Transverse colon (tissue), 4 donors: ENCODE data around the gene PIEZO2. TPM values are rescaled to one million over a fixed set of nuclear protein-coding genes. Genes with fewer than 3 reads are reported as not detected.

Source experiments
- DNase-seq: peaks from one replicate; pipeline ENCODE4 v3.0.0-alpha.2; 2019
- H3K27ac ChIP-seq, 4 donors: fragments of 200-600 bp; sonication (generic); 2 replicates each; pipeline ENCODE4 v1.5.1; 2016 to 2018; ENCODE audit warnings: inconsistent platforms in 4 of 4
- H3K27me3 ChIP-seq: fragments of 200-600 bp; sonication (generic); 2 replicates; pipeline ENCODE4 v1.5.1; 2017; ENCODE audit warnings: inconsistent platforms
- H3K36me3 ChIP-seq, 4 donors: fragments of 200-600 bp; sonication (generic); 2 replicates each; pipeline ENCODE4 v1.5.1; 2017 to 2019; ENCODE audit warnings: inconsistent platforms in 4 of 4
- H3K4me1 ChIP-seq, 4 donors: fragments of 200-600 bp; sonication (generic); 2 replicates each; pipeline ENCODE4 v1.5.1; 2017 to 2020; ENCODE audit warnings: inconsistent platforms in 4 of 4
- H3K4me3 ChIP-seq, 4 donors: fragments of 200-600 bp; sonication (generic); 1 replicate in 1 of 4; 2 replicates in 3 of 4; pipeline versions ENCODE4 v1.5.1 to v1.6.1; 2017 to 2019; ENCODE audit warnings: inconsistent platforms in 4 of 4
- H3K9me3 ChIP-seq, 2 donors: fragments of 200-600 bp; sonication (generic); 2 replicates each; pipeline ENCODE4 v1.5.1; 2017 to 2019; ENCODE audit warnings: inconsistent platforms in 2 of 2
- CTCF ChIP-seq, 5 experiments: fragments of 200-600 bp in 3 of 5; fragments of 450-650 bp in 2 of 5; sonication (generic) in 3 of 5; IDR thresholded peaks; 1 replicate in 2 of 5; 2 replicates in 3 of 5; pipeline ENCODE4 v1.5.1; 2016 to 2017; ENCODE audit warnings: antibody characterized with exemption in 5 of 5, inconsistent platforms in 3 of 5, mild to moderate bottlenecking in 2 of 5, moderate library complexity in 1 of 5
- EP300 ChIP-seq: sonication (generic); formaldehyde crosslinking; IDR thresholded peaks from one replicate; pipeline ENCODE4 v1.6.1; 2017; ENCODE audit warnings: antibody characterized with exemption, low read depth
- POLR2A ChIP-seq: fragments of 450-650 bp; IDR thresholded peaks from one replicate; pipeline ENCODE4 v1.6.1; 2016; ENCODE audit warnings: antibody characterized with exemption, mild to moderate bottlenecking, moderate library complexity
- POLR2AphosphoS5 ChIP-seq, 3 donors: sonication (generic); formaldehyde crosslinking; IDR thresholded peaks; one replicate each; pipeline ENCODE4 v1.6.1; 2016; ENCODE audit warnings: antibody characterized with exemption in 3 of 3
- WGBS, 2 donors: methylation state at CpG; one replicate each; pipeline ENCODE4 v1.1.5; 2018; ENCODE audit warnings: low coverage in 1 of 2; 5-methylcytosine and 5-hydroxymethylcytosine counted together
- in situ Hi-C, 4 donors: fragments of 200-750 bp; cut with MboI; loops; one replicate each; pipeline versions ENCODE4 v1.15.0 to v1.15.1; 2017; ENCODE audit warnings: low sequenced_read_pairs in 3 of 4, low pct_ligation_motif_present in 1 of 4, low pct_unique_long_range_greater_than_20kb in 1 of 4
- intact Hi-C: fragments of 100-400 bp; cut with DNase I; formaldehyde crosslinking; loops from one replicate; pipeline ENCODE4 v1.15.1; 2023; ENCODE audit warnings: low total_unique reads
- total RNA-seq, 4 donors: library from RNA; depleted of rRNA; stranded (reverse); fragments of >200 nt; gene quantifications; one replicate each; pipeline ENCODE4 v1.1.0, GENCODE V29; 2016

Gene PIEZO2
- total RNA-seq, 4 donors from 2014 or later, result 2.9 to 7.5 (median 4.5) TPM

- no peaks in the 10 kb centered on the region for H3K27me3 ChIP-seq
- no peak overlapping the region for H3K27ac ChIP-seq
- 75 to 80% methylated on average over 6 of the region's 6 CpGs for WGBS, 2 donors
- in situ Hi-C loops, result no loop called here
- no peaks in the 10 kb centered on the region for H3K36me3 ChIP-seq
- TF ChIP-seq POLR2AphosphoS5 (IDR thresholded peaks at IDR 0.05), result no peak
- no peak for TF ChIP-seq POLR2A
- TF ChIP-seq CTCF (IDR thresholded peaks at IDR 0.05), result no peak
- no peak for TF ChIP-seq EP300
- intact Hi-C loops, result no loop called here
- H3K9me3 ChIP-seq, result no peaks in the 10 kb centered on the region
- DNase-seq, result no peak
- no peak overlapping the region for H3K4me3 ChIP-seq
- H3K4me1 ChIP-seq, result no peaks in the 10 kb centered on the region
Observed at GRCh38 chr18:10912790-10913545, 236.4 kb downstream of the PIEZO2 start.

DNA sequence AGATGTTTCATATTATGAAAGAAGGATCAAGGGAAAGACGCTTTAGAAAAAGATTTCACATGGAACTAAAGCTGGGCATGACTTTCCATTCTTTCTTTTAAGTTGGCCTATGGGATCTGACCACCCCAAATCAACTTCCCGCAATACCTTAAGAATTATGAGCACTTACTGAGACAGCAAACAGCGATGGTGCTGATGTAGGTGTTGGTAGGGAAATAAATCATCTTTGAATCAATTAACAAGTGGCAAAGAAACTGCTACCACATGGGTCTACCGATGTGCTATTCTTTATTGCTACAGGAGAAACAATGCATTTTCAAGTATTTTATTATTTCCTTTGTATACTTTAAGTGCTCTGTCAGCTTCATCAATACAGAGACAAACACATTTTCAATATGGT, 239.6 kb downstream of the PIEZO2 start:
- 90 to 95% methylated on average over 4 of the region's 4 CpGs for WGBS, 2 donors
- no peak for DNase-seq
- Histone ChIP-seq H3K4me3 (no peak overlapping the region), H3K4me1 (no peaks in the 10 kb centered on the region), H3K27ac (no peak overlapping the region), H3K36me3 (no peaks in the 10 kb centered on the region), H3K27me3 (no peaks in the 10 kb centered on the region), H3K9me3 (no peaks in the 10 kb centered on the region)
- in situ Hi-C loops, result no loop called here
- TF ChIP-seq EP300 (no peak), POLR2AphosphoS5 (IDR thresholded peaks at IDR 0.05) (no peak), CTCF (IDR thresholded peaks at IDR 0.05) (no peak), POLR2A (no peak)
- intact Hi-C loops, result no loop called here

DNA sequence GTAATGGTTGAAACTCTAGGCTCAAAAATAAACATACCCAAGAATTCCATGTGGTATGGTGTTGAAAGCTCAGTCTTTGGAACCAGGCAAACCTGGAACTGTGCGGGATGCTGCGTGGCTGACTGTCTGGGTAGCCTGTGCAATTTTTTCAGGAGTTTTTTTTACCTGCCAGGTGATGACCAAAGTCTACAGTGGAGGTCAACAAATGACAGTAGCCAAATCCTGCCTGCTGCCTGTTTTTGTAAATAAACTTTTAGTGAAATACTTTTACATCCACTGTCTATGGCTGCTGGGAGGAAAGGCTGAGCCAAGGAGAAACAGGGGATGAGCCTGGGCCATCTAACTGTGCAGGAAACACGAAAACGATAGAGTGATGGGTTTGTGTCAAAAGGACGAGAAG, 240.6 kb downstream of the PIEZO2 start:
- TF ChIP-seq EP300, result no peak
- TF ChIP-seq POLR2AphosphoS5 (IDR thresholded peaks at IDR 0.05), result no peak
- no peak for TF ChIP-seq CTCF (IDR thresholded peaks at IDR 0.05)
- TF ChIP-seq POLR2A, result no peak
- in situ Hi-C loops, result no loop called here
- H3K36me3 ChIP-seq, result no peaks in the 10 kb centered on the region
- no peaks in the 10 kb centered on the region for H3K4me1 ChIP-seq
- 89 to 93% methylated on average over 4 to 5 of the region's 5 CpGs for WGBS, 2 donors
- no peaks in the 10 kb centered on the region for H3K9me3 ChIP-seq
- no peak for DNase-seq
- intact Hi-C loops, result no loop called here
- H3K27ac ChIP-seq, result no peak overlapping the region
- H3K27me3 ChIP-seq, result no peaks in the 10 kb centered on the region
- no peak overlapping the region for H3K4me3 ChIP-seq

DNA sequence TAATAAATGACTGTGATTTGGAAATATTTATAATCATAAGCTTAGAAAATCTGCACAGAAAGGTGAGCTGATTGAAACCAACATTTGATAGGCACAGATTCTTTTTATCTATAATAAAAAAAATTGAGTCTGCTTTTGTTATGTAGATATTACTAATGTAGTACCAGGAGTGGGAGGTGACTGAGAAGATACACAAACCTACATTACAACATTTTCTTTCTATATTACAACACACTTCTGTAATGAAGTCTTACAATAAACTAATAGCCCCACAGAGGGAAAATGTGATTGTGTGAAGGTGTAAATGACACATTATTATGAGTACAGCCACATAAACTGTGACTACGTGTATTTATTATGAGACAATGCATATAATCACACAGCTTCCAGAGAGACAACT, 241.6 kb downstream of the PIEZO2 start:
- Histone ChIP-seq H3K27ac (no peak overlapping the region), H3K27me3 (no peaks in the 10 kb centered on the region), H3K4me1 (no peaks in the 10 kb centered on the region), H3K9me3 (no peaks in the 10 kb centered on the region), H3K4me3 (no peak overlapping the region), H3K36me3 (no peaks in the 10 kb centered on the region)
- 67 to 74% methylated on average over 1 of the region's 1 CpG for WGBS, 2 donors
- intact Hi-C loops (no loop called here), in situ Hi-C loops (no loop called here)
- TF ChIP-seq POLR2A, result no peak
- DNase-seq, result no peak

- no peak for TF ChIP-seq POLR2AphosphoS5 (IDR thresholded peaks at IDR 0.05)
- TF ChIP-seq EP300, result no peak
- Histone ChIP-seq H3K9me3 (no peaks in the 10 kb centered on the region), H3K4me3 (no peak overlapping the region), H3K27me3 (no peaks in the 10 kb centered on the region), H3K4me1 (no peaks in the 10 kb centered on the region), H3K36me3 (no peaks in the 10 kb centered on the region), H3K27ac (no peak overlapping the region)
- intact Hi-C loops (no loop called here), in situ Hi-C loops (no loop called here)
- WGBS, 2 donors, result 79% methylated on average over 2 of the region's 2 CpGs; no CpG with 5 or more reads in 1 of the 2 donors
- no peak for DNase-seq
Observed at GRCh38 chr18:10901329-10901728, 248.0 kb downstream of the PIEZO2 start.
